Epithelial cell of prostate (primary cell): ENCODE results near the gene RGS8.

ENCODE experiments used
- DNase-seq: peaks from one replicate; pipeline ENCODE4 v3.0.0-alpha.2; 2011; ENCODE audit warnings: low read depth, low spot score
- H3K27ac ChIP-seq: fragments of 450-650 bp; 2 replicates; pipeline ENCODE4 v1.5.1; 2017; ENCODE audit warnings: mild to moderate bottlenecking

Gene RGS8, protein sequence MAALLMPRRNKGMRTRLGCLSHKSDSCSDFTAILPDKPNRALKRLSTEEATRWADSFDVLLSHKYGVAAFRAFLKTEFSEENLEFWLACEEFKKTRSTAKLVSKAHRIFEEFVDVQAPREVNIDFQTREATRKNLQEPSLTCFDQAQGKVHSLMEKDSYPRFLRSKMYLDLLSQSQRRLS

DNA sequence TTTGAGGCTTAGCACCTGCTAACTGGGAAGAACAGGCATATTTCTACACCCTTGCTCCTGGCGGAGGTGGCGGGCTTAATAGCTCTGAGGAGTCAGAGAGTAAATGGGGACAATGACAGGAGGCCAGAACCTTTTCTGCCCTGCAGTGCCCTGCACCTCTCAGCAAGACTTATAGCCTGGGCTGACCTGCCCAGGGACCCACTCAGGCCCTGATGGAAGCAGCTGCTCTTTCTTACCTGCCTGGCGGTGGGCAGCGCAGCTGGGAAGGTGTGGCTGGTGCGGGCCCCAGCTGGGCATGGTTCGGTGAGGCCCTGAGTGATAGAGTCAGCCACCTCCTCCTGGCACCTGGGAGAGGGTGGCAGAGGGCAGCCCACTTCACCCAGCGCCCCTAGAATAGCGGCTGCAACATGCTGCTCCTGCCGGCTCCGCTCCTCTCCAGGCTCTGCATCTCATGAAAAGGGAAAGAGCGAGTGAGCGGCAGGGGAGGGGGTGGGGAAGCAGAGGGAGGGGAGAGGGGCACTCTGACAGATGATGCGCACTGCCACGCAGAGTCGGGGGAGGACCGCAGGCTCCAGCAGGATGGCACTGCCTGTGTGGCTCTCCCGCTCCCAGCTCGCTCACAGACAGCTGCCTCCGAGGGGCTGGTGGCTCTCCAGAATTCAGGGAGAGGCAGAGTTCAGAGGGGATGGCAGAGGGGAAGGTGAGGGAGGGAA lies at the start of gene RGS8:
Gene RGS8 (minus strand): TSS at position 472 of the 713 bp plus-strand sequence. CDS start 14,938 bp downstream, outside the sequence.
- DNase-seq, result no peak
- H3K27ac ChIP-seq, result no peak within 1 kb of the TSS

DNA sequence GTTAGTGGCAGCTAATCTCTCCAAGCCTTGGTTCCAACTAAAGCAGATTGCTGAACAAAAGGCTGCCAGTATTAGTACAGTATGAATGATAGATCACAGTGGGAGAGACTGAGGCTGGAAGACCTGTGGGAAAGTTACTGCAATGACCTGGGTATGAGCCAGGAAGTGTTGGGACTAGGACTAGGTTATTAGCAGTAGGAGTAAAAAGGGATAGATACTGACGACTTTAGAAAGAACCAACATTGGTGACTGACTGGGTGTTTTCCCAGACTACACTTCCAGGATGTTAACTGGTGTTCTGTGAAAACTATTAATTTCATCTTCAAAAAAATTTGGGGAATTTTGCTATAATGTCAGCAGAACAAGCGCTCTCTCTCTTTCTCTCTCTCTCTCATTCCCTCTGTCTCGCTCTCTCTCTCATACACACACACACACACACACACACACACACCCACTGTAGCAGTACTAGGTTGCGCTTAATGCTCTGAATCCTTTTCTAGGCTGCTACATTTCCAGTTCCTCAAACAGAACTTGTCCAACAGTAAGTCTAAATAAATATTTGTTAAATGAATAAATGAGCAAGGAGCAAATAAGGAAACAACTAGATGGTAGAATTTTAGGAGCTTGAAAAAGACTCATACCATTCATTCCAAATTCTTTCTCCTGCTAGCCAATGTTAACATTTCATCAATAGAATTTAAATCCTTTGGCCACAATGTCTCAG lies 47.6 kb upstream of the RGS8 start:
- no peak for DNase-seq
- H3K27ac ChIP-seq, result no peak overlapping the region

DNA sequence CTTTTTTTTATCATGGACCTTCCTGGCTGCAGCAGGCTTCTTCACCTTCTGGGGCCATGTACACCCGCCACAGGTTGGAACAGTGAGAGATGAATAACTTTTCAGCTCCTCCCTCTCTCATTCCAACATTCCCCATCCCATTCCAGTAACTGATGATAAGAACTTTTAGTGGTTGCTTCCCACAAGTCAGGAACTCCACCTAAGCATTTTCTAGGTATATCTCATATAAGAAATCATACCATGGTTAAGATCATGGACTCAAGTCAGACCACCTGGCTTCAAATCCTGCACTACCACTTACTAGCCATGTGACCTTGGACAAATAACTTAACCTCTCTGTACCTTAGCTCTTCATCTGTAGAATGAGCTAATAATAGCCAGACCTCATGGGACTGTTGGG lies 42.5 kb upstream of the RGS8 start:
- H3K27ac ChIP-seq, result no peak overlapping the region
- no peak for DNase-seq

DNA sequence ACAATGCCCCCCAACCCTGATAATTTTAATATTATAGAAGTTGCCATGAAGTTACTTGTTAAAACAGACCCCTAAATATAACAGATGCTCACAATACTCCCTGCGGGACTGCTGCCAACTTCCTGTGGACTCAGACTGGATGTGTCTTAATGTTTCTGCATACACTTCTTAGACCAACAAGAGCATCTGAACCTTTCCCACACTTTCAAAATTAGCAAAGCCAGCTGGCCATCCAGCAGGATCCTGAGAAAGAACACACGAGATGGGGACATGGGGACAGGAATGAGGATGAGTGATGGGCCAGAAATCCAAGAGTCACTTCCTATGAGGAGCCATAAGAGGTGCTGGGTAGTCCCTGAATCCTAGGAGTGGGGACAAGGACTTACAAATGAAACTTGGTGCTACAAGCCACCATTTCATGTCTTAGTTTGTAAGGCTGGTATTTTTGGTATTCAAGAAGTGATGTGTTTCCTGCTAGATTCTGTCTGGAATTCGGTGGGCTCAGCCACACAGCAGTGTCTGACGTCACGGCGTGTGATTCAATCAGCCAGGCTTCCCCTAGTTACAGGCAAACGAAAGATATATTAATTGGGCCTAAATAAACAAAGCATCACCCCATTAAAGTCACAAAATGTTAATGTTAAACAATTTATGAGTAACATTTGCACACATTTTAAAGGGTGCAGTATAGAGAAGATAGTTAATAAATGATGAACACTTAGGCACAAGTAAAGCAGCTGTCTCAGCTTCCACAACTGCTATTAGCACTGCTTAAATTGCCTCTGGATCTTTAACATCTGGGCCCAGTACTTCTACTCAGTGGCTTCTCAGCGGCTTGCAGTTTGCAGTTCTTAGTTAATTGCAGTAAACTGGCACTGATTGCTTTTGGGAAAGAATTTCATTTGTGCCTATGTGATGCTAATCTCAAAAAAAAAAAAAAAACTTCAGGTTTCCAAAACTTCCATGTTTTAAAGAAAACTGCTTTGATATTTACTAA lies 41.2 kb upstream of the RGS8 start:
- no peak overlapping the region for H3K27ac ChIP-seq
- DNase-seq, result no peak

DNA sequence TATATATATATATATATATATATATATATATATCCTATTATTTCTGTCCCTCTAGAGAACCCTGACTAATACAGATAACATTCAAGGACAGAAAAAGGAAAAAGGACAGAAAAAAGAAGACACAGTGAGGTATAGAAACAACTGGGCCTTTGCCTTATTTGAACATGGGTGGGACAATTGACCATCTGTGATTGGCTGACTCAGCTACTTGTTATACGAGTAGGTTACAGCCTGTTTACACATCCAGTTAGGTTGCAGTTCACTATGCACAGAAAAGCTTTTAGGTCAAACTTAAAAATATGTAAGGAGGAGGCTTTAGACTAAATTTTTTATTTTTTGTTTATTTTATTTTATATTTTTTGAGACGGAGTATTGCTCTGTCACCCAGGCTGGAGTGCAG lies 39.8 kb upstream of the RGS8 start:
- no peak overlapping the region for H3K27ac ChIP-seq
- DNase-seq, result no peak

DNA sequence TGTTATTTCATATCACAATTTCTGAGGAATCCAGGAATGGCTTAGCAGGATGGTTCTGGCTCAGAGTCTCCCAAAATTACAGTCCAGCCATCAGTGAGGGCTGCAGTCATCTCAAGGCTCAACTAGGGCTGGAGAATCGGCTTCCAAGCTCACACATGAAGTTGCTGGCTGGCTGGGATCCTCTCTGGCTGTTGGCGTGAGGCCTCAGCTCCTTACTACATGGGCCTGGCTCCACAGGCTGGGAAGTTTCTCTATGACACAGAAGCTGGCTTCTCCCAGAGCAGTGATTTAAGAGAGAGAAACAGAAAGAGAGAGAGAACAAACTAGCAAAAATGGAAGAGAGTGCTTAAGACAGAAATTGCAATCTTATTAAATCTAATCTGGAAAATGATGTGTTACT lies 38.8 kb upstream of the RGS8 start:
- H3K27ac ChIP-seq, result no peak overlapping the region
- DNase-seq, result no peak

DNA sequence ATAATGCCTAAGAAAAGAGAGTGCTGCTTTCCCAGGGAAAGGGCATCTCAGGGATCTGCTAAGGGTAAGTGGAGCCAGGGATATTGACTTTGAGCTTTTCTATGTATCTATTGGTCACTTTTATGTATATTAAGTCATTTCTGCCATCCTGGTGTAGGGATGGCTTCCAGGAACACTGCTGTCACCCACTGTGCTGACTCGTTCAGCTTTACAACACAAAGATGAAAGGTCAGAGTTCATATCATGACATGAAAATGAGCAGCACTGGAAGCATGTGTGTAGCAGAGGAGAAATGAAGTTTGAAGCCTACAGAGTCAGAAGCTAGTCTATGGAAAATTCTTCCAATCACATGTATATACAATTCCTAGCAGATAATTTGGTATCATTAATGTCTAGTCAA lies 37.1 kb upstream of the RGS8 start:
- DNase-seq, result no peak

DNA sequence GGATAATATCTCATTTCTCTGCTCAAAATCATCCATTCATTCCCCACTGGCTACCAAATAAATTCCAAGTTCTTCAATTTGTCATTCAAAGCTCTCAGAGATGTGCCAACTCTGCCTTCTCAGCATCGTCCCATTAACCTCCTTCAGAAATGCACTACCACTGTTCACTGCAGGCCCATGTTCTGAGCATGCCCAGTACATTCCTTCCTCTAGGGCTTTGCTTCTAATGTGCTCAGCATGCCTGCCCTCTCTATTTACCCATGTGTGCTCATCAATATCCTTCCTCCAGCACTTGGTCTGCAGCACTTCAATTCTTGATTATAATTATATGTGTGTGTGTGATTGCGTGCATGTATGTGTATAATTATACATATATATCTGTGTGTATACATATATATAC lies 36.1 kb upstream of the RGS8 start:
- DNase-seq, result no peak

More for the DNA sequence above, 37.1 kb upstream of the RGS8 start:
- no peak overlapping the region for H3K27ac ChIP-seq

DNA sequence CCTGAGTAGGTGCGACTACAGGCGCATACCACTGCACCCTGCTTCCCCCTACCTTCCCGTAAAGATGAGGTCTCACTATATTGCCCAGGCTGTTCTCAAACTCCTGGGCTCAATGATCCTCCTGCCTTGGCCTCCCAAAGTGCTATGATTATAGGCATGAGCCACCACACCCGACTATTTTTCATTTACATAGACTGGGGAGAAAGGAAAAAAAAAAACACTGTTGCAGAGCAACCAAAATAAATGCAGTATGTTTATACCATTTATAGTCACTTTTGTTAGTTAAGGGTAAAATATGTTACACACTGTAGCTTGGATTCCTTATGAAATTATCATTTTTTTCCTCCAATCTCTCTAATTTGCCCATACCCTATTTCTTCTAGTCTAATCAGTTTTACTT lies 35.2 kb upstream of the RGS8 start:
- DNase-seq, result no peak
- no peak overlapping the region for H3K27ac ChIP-seq

More for the DNA sequence above, 36.1 kb upstream of the RGS8 start:
- no peak overlapping the region for H3K27ac ChIP-seq

DNA sequence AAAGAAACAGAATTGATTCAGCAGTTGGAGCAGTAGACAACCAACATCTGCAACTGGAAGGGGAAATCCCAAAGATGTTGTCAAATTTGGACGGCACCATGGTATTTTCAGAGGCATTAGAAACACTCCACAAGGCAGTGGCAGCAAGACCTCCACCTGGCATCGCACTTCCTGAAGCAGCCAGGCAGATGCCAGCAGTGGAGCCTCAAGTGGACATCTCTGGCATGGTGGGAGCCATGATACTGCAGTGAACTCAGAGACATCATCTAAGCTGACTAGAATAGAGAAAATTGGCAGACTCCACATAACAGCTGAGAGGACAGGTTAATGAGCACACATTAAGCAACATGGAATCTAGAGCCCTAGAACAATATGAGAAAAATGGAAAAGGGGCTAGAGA lies 33.9 kb upstream of the RGS8 start:
- H3K27ac ChIP-seq, result no peak overlapping the region
- no peak for DNase-seq

DNA sequence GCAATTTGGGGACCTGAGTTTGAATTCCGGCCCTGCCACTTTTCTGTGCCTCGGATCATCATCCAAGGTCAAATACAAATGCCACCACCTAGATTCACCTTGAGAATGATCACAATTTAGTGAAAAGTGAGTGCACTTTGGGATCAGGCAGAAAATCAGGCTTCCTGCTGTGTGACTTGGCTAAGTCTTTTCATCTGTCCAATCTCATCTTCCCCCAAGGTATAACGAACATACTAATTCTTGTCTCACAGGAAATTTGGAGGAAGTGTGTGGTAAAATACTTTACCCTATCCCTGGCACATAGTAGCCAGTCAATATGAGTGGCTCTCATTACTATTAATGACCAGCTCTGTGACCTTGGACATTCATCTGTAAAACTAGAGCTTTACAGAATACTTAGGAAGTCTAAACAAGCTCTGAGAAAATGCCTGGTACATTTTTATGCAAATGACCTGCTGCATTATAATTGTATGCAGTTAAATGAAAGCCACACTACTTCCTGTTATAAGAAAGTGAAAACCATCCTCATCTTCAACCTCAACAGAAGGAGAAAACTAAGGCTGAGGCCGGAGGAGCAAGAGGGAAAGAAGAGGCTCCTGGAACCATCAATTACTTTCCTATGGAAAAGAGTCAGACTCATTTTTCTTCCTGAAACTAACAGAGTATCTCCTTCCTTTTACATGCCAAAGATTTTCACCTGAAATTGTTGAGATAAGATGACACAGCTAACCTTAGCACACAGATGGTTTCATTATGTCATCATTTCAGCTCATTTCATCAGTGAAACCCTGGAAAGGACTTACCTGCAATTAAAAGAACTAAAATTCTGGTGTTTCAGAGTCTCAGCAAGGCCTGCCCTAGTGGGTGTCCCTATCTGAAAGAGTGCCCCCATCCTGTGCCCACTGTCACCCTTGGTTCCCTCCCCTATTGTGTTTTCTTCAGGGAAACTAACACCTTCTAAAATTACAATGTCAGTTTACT lies 32.6 kb upstream of the RGS8 start:
- no peak for DNase-seq
- H3K27ac ChIP-seq, result peak overlapping the region; percentile 72

DNA sequence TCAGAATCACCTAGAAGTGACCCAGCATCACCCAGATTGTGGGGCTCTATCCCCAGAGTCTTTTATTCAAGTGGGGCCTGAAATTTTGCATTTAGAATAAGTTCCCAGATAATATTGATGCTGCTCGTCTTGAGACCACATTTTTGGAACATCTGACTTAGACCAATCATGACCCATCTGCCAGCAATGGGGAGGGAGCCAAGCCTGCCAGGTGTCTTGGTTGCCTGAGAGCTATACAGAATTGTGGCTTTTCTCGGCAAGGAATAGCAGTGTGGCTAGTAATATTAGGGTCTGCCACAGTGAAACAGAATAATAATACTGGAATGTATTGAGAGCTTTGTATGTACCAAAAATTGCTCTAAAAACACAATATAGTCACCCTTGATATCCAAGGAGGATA lies 31.1 kb upstream of the RGS8 start:
- no peak overlapping the region for H3K27ac ChIP-seq
- DNase-seq, result no peak

DNA sequence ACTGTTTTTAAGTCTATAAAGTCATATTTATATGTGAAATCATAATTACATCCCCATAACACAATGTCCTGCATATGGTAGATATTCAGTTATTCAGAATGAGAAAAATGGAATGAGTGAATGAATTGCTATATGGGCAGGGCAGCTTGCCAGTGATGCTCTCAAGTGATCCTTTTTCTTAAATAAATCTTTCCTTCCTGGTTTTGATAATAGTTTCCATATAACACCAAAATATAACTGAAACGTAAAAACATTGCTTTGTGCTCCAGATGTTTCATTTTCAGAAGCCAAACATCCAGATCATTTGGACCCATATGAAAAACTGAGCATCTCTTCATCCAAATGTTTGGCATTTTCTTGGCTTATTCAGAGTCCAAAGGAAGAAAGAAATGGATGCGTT lies 30.2 kb upstream of the RGS8 start:
- no peak for DNase-seq
- H3K27ac ChIP-seq, result no peak overlapping the region

DNA sequence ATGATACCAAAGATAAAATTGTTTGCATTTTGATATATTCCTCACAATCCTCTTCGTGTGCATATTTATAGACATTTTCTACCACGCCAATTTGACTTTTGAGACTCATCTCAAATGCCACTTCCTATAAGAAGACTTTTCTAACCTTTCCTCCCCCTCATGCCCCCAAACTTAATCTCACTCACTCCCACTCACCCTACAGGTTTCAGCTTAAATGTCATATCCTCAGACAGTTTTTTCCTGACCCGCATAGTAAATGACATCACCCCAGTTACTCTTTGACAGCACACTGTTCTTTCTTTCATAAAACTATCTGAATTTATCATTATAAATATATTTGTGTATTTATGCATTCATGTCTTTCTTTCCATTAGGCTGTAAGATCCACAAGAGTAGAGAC lies 29.6 kb upstream of the RGS8 start:
- no peak for DNase-seq
- H3K27ac ChIP-seq, result no peak overlapping the region

DNA sequence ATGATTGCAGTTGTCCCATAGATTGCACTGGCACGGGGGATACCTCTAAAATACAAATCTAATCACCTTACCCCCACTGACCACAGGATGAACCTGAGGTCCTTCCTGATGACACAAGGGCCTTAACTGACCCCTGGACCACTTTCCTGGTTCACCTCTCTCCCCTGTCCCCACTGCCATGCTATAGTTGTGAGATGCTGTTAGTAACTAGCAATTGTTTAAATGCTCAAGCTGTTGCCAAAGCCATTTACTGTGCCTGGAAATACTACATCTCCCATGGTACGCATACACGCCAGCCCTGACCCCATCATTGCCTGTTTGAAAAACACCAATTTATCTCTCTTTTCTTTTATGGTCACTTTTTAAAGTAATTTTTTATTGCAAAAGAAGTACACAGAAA lies 29.1 kb upstream of the RGS8 start:
- DNase-seq, result no peak
- no peak overlapping the region for H3K27ac ChIP-seq

DNA sequence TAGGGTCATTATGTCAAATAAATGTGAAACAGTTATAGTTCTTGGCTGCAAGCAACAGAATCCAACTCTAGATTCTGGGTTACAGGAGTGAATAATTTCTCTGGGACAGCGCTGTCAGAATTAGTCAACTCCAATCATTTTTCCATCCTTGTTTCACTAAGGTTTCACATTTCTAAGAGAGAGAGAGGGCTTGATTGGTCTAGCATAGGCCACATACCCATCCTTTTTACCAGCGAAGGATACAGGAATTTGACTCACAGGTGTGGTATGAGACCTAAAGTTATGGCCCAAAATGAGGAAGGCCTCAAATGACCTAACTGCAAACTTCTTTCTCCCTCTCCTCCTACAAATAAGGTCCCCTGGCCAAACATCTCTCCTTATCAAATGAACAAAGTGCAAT lies 25.5 kb upstream of the RGS8 start:
- no peak overlapping the region for H3K27ac ChIP-seq
- no peak for DNase-seq

DNA sequence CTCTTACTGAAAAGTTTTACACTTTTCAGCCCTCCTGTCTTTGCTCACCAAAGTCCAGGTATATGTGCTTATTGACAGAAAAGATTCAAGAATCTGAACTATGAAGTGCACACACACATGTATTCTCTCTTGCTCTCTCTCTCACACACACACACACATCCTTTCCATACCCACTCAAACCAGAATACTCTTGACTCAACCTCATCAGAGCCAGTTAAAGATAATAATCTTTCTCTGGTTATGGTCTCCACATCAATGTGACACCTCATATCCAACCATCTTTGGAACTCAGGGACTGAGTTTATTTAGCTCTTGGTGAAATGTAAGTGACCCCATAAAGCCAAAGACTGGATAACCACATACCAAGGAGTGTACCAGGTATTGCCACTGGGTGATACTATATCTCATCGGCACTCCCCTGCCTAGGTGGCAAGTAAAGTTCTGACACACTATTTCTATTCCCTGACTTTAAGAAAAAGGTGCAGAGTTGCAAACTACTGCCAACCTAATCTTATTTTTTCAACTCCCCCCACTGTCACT lies 24.9 kb upstream of the RGS8 start:
- no peak for DNase-seq
- H3K27ac ChIP-seq, result no peak overlapping the region

DNA sequence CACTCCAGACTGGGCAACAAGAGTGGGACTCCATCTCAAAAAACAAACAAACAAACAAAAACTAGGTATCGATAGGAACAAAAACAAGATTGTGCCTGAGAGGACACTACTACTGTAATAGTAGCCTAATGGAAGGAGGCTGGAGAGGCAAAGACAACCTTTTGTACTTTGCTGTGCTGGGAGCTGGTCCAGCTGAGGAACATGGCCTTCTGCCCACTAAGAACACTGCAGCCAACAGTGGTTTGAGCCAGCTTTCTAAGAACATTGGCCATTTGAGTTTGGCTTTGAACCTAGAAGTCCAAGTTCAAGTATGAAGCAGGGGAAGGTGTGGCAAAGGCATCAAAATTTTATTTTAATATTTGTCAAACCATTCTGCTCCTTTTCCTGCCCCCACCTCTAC lies 22.7 kb upstream of the RGS8 start:
- DNase-seq, result no peak

DNA sequence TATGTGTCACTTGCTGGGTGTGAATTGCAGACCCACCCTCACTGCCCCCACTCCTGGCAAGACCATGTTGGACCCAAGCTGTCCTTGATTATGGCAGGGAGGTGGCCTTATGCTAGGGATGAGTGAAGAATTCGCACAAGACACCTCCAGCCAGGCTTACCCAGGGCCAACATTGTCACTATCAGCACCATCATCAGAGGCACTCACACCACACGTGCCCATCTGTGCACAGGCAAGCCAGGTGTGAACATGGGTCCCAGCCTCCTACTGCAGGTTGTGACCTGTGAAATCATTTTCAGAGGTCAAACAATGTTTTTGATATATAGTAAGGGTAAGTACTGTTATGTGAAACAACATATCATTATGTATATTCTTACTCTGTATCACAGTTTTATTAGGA lies 20.3 kb upstream of the RGS8 start:
- no peak overlapping the region for H3K27ac ChIP-seq
- no peak for DNase-seq

More for the DNA sequence above, 22.7 kb upstream of the RGS8 start:
- no peak overlapping the region for H3K27ac ChIP-seq
